Fibroblast of lung (primary cell): ENCODE results near the gene PTRH1. TPM values are rescaled to one million over a fixed set of nuclear protein-coding genes. Genes with fewer than 3 reads are reported as not detected.

Experiments used
- DNase-seq, 2 donors: peaks; one replicate each; pipeline versions ENCODE4 v3.0.0 to v3.0.0-alpha.2; 2010; ENCODE audit warnings: low read depth in 2 of 2
- H2AFZ ChIP-seq: 2 replicates; pipeline ENCODE4 v1.5.1; 2012; ENCODE audit warnings: low read length, control low read depth, inconsistent platforms
- H3K27ac ChIP-seq: 2 replicates; pipeline ENCODE4 v1.5.1; 2011; ENCODE audit warnings: low read length, control low read depth; ENCODE audit not compliant: insufficient read depth
- H3K27me3 ChIP-seq: 2 replicates; pipeline ENCODE4 v1.5.1; 2011; ENCODE audit warnings: mild to moderate bottlenecking, low read length; ENCODE audit not compliant: control insufficient read depth, insufficient read depth
- H3K36me3 ChIP-seq: 2 replicates; pipeline ENCODE4 v1.5.1; 2011; ENCODE audit warnings: low read length; ENCODE audit not compliant: control insufficient read depth, insufficient read depth
- H3K4me1 ChIP-seq: 2 replicates; pipeline ENCODE4 v1.5.1; 2011; ENCODE audit warnings: low read length; ENCODE audit not compliant: control insufficient read depth, insufficient read depth; ENCODE audit errors: extremely low read depth
- H3K4me2 ChIP-seq: 2 replicates; pipeline ENCODE4 v1.5.1; 2011; ENCODE audit warnings: low read length, control low read depth; ENCODE audit not compliant: insufficient read depth; ENCODE audit errors: extremely low read depth
- H3K4me3 ChIP-seq, 4 experiments: fragments of 200-600 bp in 1 of 4; sonication (generic) in 1 of 4; replicated peaks in 1 of 4; 2 replicates each; pipeline ENCODE4 v1.5.1; 2011 to 2016; ENCODE audit warnings: low read length in 4 of 4, low read depth in 3 of 4, mild to moderate bottlenecking in 3 of 4, control low read depth in 2 of 4, inconsistent platforms in 1 of 4, mixed read lengths in 1 of 4; ENCODE audit not compliant: insufficient read depth in 1 of 4; ENCODE audit errors: control extremely low read depth in 1 of 4
- H3K79me2 ChIP-seq: 2 replicates; pipeline ENCODE4 v1.5.1; 2012; ENCODE audit warnings: mild to moderate bottlenecking, low read length, inconsistent platforms; ENCODE audit not compliant: control insufficient read depth, insufficient read depth
- H3K9ac ChIP-seq: 2 replicates; pipeline ENCODE4 v1.5.1; 2011; ENCODE audit warnings: mild to moderate bottlenecking, low read length, control low read depth; ENCODE audit not compliant: insufficient read depth
- H3K9me3 ChIP-seq: 2 replicates; pipeline ENCODE4 v1.5.1; 2012; ENCODE audit warnings: low read depth, low read length; ENCODE audit not compliant: control insufficient read depth, insufficient read depth
- H4K20me1 ChIP-seq: 2 replicates; pipeline ENCODE4 v1.5.1; 2011; ENCODE audit warnings: low read length; ENCODE audit not compliant: control insufficient read depth, insufficient read depth; ENCODE audit errors: extremely low read depth
- CTCF ChIP-seq, 2 donors: IDR thresholded peaks in 1 of 2; conservative IDR thresholded peaks in 1 of 2; 1 replicate in 1 of 2; 2 replicates in 1 of 2; pipeline ENCODE4 v1.5.1; 2011 to 2012; ENCODE audit warnings: low read length in 2 of 2, control low read depth in 1 of 2, inconsistent platforms in 1 of 2, low read depth in 1 of 2, mild to moderate bottlenecking in 1 of 2
- EZH2 ChIP-seq: IDR thresholded peaks from 2 replicates; pipeline ENCODE4 v1.5.1; 2012; ENCODE audit warnings: low read length, control low read depth, mild to moderate bottlenecking; ENCODE audit errors: missing control alignments
- polyA plus RNA-seq, 2 donors: library from polyadenylated mRNA; depleted of rRNA in 1 of 2; stranded (reverse) in 1 of 2; unstranded in 1 of 2; fragments of >200 nt; gene quantifications; 2 replicates each; pipeline ENCODE4 v1.2.1, GENCODE V29; 2011 to 2012; ENCODE audit warnings: missing spikeins in 1 of 2
- total RNA-seq: library from RNA; depleted of rRNA; stranded (reverse); fragments of >200 nt; gene quantifications from 2 replicates; pipeline ENCODE4 v1.2.1, GENCODE V29; 2014

The PTRH1 gene
- total and polyA plus RNA-seq, 2 donors (not counting 1 experiment from before 2014, with no cell fraction given): 4.9 to 26.1 TPM

GRCh38 chr9:127684576-127684975 lies 30.9 kb downstream of the PTRH1 start:
- Histone ChIP-seq H3K27ac (no peak overlapping the region), H3K4me1 (peaks cover 3% of the 10 kb centered on the region), H3K9ac (no peak overlapping the region), H3K4me2 (no peak overlapping the region), H3K36me3 (peaks cover 29% of the 10 kb centered on the region), H4K20me1 (no peaks in the 10 kb centered on the region), H3K79me2 (no peaks in the 10 kb centered on the region), H3K9me3 (no peaks in the 10 kb centered on the region), H3K4me3 (no peak overlapping the region), H3K27me3 (no peaks in the 10 kb centered on the region), H2AFZ (no peak overlapping the region)
- peak; percentile 19 to 56 for DNase-seq
- no peak for TF ChIP-seq CTCF (conservative IDR thresholded peaks at IDR 0.05 in 1 of 2, IDR thresholded peaks at IDR 0.05 in 1 of 2; ENCODE audit: low read depth in 1 of 2, low read length in 2 of 2)
- no peak for TF ChIP-seq EZH2

- Histone ChIP-seq H3K9ac (no peak overlapping the region), H3K79me2 (no peaks in the 10 kb centered on the region), H3K27me3 (no peaks in the 10 kb centered on the region), H3K4me1 (peaks cover 3% of the 10 kb centered on the region), H3K27ac (peak overlapping the region; percentile 11), H3K36me3 (peaks cover 27% of the 10 kb centered on the region), H3K4me2 (no peak overlapping the region), H3K9me3 (no peaks in the 10 kb centered on the region), H4K20me1 (no peaks in the 10 kb centered on the region), H3K4me3 (no peak overlapping the region), H2AFZ (no peak overlapping the region)
- TF ChIP-seq EZH2 (no peak), CTCF (conservative IDR thresholded peaks at IDR 0.05 in 1 of 2, IDR thresholded peaks at IDR 0.05 in 1 of 2; ENCODE audit: low read depth in 1 of 2, low read length in 2 of 2) (no peak)
- DNase-seq: peak; percentile 34 to 46
Observed at GRCh38 chr9:127683723-127684122, 31.7 kb downstream of the PTRH1 start.

- H3K36me3 ChIP-seq: peaks cover 30% of the 10 kb centered on the region
- no peaks in the 10 kb centered on the region for H3K79me2 ChIP-seq
- H3K4me1 ChIP-seq: peaks cover 3% of the 10 kb centered on the region
- TF ChIP-seq CTCF (conservative IDR thresholded peaks at IDR 0.05 in 1 of 2, IDR thresholded peaks at IDR 0.05 in 1 of 2; ENCODE audit: low read depth in 1 of 2, low read length in 2 of 2) (no peak), EZH2 (no peak)
- H2AFZ ChIP-seq: no peak overlapping the region
- H3K4me3 ChIP-seq: no peak overlapping the region
- H3K27ac ChIP-seq: no peak overlapping the region
- no peaks in the 10 kb centered on the region for H3K9me3 ChIP-seq
- H3K4me2 ChIP-seq: no peak overlapping the region
- no peak for DNase-seq
- no peaks in the 10 kb centered on the region for H4K20me1 ChIP-seq
- H3K27me3 ChIP-seq: no peaks in the 10 kb centered on the region
- H3K9ac ChIP-seq: no peak overlapping the region
Observed at GRCh38 chr9:127682351-127683136, 32.9 kb downstream of the PTRH1 start.
